Endodermal cell (in vitro differentiated cells): ENCODE data around the gene PPP1CA. TPM values are rescaled to one million over a fixed set of nuclear protein-coding genes. Genes with fewer than 3 reads are reported as not detected.

Experiments used
- DNase-seq: peaks from one replicate; pipeline ENCODE4 v3.0.0-alpha.2; 2017
- H3K27ac ChIP-seq: 2 replicates; pipeline ENCODE4 v1.5.1; 2013; ENCODE audit warnings: mild to moderate bottlenecking, low read depth, low read length, moderate library complexity
- H3K27me3 ChIP-seq: 2 replicates; pipeline ENCODE4 v1.6.1; 2013; ENCODE audit warnings: mild to moderate bottlenecking, low read length, moderate library complexity; ENCODE audit not compliant: insufficient read depth, control insufficient read depth, poor library complexity, severe bottlenecking
- H3K36me3 ChIP-seq: 2 replicates; pipeline ENCODE4 v1.7.0; 2013; ENCODE audit warnings: mild to moderate bottlenecking, low read length, moderate library complexity; ENCODE audit not compliant: control insufficient read depth, insufficient read depth
- H3K4me1 ChIP-seq: one replicate; pipeline ENCODE4 v1.7.0; 2013; ENCODE audit warnings: low read length; ENCODE audit not compliant: control insufficient read depth, insufficient read depth
- H3K4me3 ChIP-seq: 2 replicates; pipeline ENCODE4 v1.5.1; 2013; ENCODE audit warnings: mild to moderate bottlenecking, low read length, moderate library complexity
- H3K9ac ChIP-seq: 2 replicates; pipeline ENCODE4 v1.6.1; 2013; ENCODE audit warnings: mild to moderate bottlenecking, low read length, moderate library complexity; ENCODE audit not compliant: poor library complexity, severe bottlenecking; ENCODE audit errors: extremely low read depth
- H3K9me3 ChIP-seq: 2 replicates; pipeline ENCODE4 v1.6.1; 2013; ENCODE audit warnings: mild to moderate bottlenecking, low read length, moderate library complexity; ENCODE audit not compliant: control insufficient read depth
- H3K27ac Mint-ChIP-seq: 2 replicates; pipeline ENCODE4 v1.8.0; 2020; ENCODE audit warnings: mixed read lengths
- H3K27me3 Mint-ChIP-seq: 2 replicates; pipeline ENCODE4 v1.8.0; 2021; ENCODE audit warnings: mild to moderate bottlenecking, mixed read lengths; ENCODE audit not compliant: insufficient read depth
- H3K36me3 Mint-ChIP-seq: 2 replicates; pipeline ENCODE4 v1.8.0; 2020; ENCODE audit warnings: low read depth, mixed read lengths
- H3K4me1 Mint-ChIP-seq: 2 replicates; pipeline ENCODE4 v1.8.0; 2020; ENCODE audit warnings: mixed read lengths
- H3K4me3 Mint-ChIP-seq: 2 replicates; pipeline ENCODE4 v1.8.0; 2020; ENCODE audit warnings: mild to moderate bottlenecking, moderate library complexity, mixed read lengths
- H3K9me3 Mint-ChIP-seq: 2 replicates; pipeline ENCODE4 v1.8.0; 2020; ENCODE audit warnings: mild to moderate bottlenecking, mixed read lengths
- CTCF ChIP-seq: fragments of 200-600 bp; sonication (generic); conservative IDR thresholded peaks from 2 replicates; pipeline ENCODE4 v1.5.0; 2021; ENCODE audit warnings: antibody characterized with exemption, mild to moderate bottlenecking
- WGBS, 2 experiments: methylation state at CpG; one replicate each; pipeline versions ENCODE4 v1.1.5 to v1.1.7; 2013; ENCODE audit warnings: missing lambda C conversion rate in 2 of 2, mixed read lengths in 1 of 2; ENCODE audit not compliant: insufficient coverage in 1 of 2, insufficient read length in 1 of 2; 5-methylcytosine and 5-hydroxymethylcytosine counted together
- total RNA-seq, 2 donors: library from RNA; stranded (reverse); fragmentation: NEBNext Ultra II Directional in 1 of 2; extraction: Animal tissue kit (Norgen Biotek cat#: 25700) in 1 of 2; gene quantifications; 2 replicates in 1 of 2; 3 replicates in 1 of 2; pipeline ENCODE4 v1.2.1, GENCODE V29; 2021

PPP1CA gene
- total RNA-seq, 2 donors from 2014 or later: 182 to 212 TPM

- no peak for TF ChIP-seq CTCF
- H3K4me3 Mint-ChIP-seq: no peak overlapping the region
- peak; percentile 81 for DNase-seq
- H3K4me1 Mint-ChIP-seq: peaks cover 3% of the 10 kb centered on the region
- no peaks in the 10 kb centered on the region for H3K9me3 Mint-ChIP-seq
- H3K36me3 Mint-ChIP-seq: peaks cover 39% of the 10 kb centered on the region
- Histone ChIP-seq H3K4me3 (no peak overlapping the region), H3K27ac (no peak overlapping the region), H3K9me3 (no peaks in the 10 kb centered on the region), H3K4me1 (no peaks in the 10 kb centered on the region), H3K36me3 (peaks cover 45% of the 10 kb centered on the region), H3K9ac (no peak overlapping the region), H3K27me3 (no peaks in the 10 kb centered on the region)
- WGBS, 2 experiments: 66 to 70% methylated on average over 3 to 6 of the region's 6 CpGs
- H3K27ac Mint-ChIP-seq: peak overlapping the region; percentile 77
- H3K27me3 Mint-ChIP-seq: no peaks in the 10 kb centered on the region
These were observed 34.9 kb upstream of the PPP1CA start for GRCh38 chr11:67436459-67437081.

GRCh38 chr11:67435727-67436458, 34.2 kb upstream of the PPP1CA start:
- no peaks in the 10 kb centered on the region for H3K9me3 Mint-ChIP-seq
- WGBS, 2 experiments: 89 to 93% methylated on average over 27 to 38 of the region's 38 CpGs
- H3K27ac Mint-ChIP-seq: peak overlapping the region; percentile 64
- no peaks in the 10 kb centered on the region for H3K9me3 ChIP-seq
- no peak for TF ChIP-seq CTCF
- no peak overlapping the region for H3K4me3 ChIP-seq
- peaks cover 3% of the 10 kb centered on the region for H3K4me1 Mint-ChIP-seq
- peaks cover 36% of the 10 kb centered on the region for H3K36me3 Mint-ChIP-seq
- no peak overlapping the region for H3K4me3 Mint-ChIP-seq
- peaks cover 46% of the 10 kb centered on the region for H3K36me3 ChIP-seq
- H3K27me3 Mint-ChIP-seq: no peaks in the 10 kb centered on the region
- H3K27ac ChIP-seq: no peak overlapping the region
- no peaks in the 10 kb centered on the region for H3K27me3 ChIP-seq
- H3K9ac ChIP-seq: no peak overlapping the region
- no peaks in the 10 kb centered on the region for H3K4me1 ChIP-seq
- no peak for DNase-seq

- peaks cover 3% of the 10 kb centered on the region for H3K4me1 Mint-ChIP-seq
- peak overlapping the region; percentile 64 for H3K27ac Mint-ChIP-seq
- Histone ChIP-seq H3K4me3 (no peak overlapping the region), H3K9me3 (no peaks in the 10 kb centered on the region), H3K27ac (no peak overlapping the region), H3K4me1 (no peaks in the 10 kb centered on the region), H3K36me3 (peaks cover 46% of the 10 kb centered on the region), H3K9ac (no peak overlapping the region), H3K27me3 (no peaks in the 10 kb centered on the region)
- no peaks in the 10 kb centered on the region for H3K27me3 Mint-ChIP-seq
- no peak overlapping the region for H3K4me3 Mint-ChIP-seq
- DNase-seq: no peak
- no peak for TF ChIP-seq CTCF
- H3K36me3 Mint-ChIP-seq: peaks cover 36% of the 10 kb centered on the region
- WGBS, 2 experiments: 93% methylated on average over 9 to 26 of the region's 26 CpGs
- no peaks in the 10 kb centered on the region for H3K9me3 Mint-ChIP-seq
These were observed 33.5 kb upstream of the PPP1CA start for GRCh38 chr11:67435031-67435726.
